Stimulated activated CD4-positive, alpha-beta T cell treated with anti-CD3 and anti-CD28 coated beads, Interleukin-15, amount 100 ng/mL, for 24 hours (primary cell): ENCODE data around the gene MRPS27.
A peak's percentile ranks its signal among the peaks of the same experiment; 100 is the strongest.

ENCODE experiments used
- DNase-seq: peaks from one replicate; pipeline ENCODE4 v3.0.0-alpha.2; 2020

MRPS27 gene

DNA sequence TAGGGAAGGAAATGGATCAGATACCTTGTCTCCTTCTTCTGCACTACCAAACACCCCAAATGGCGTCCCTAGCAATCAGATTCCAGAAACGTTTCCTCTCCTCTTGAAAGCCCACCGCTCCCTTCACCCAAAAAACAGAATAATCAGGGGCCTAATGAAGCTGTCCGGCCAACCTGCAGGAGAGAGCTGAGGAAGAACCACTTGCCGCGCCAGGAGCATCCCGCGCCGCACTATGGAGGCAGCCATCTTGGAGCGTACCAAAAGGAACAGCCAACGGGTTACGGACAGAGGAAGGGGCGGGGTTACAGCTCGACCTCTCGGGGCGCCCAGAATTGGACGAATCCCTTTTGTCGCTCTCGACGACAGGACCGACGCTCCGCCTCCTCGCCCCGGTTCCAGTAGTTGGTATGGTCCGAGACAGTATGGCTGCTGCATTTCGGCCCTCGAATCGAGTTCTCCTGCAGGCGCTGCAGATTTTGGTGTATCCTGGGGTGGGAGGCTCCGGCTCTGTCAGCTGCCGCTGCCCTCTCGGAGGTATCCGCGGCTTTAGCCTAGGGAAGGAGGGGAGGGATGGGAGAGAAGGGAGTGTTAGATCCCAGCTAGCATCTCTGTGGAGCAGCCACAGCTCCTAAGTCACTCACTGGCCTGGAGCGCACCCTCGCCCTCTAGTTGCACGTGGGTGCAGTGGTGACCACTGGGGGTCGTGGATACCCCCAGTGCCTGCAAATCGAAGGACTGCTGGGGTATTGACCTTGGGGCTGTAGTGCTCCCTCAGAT, at the start of gene MRPS27, which contains the start of gene PTCD2:
TSS of gene MRPS27 (minus strand) at position 265 of the 777 bp plus-strand sequence. CDS start at position 246, 19 bp downstream.
TSS of gene PTCD2 (plus strand) at position 398 of the 777 bp plus-strand sequence. CDS start at position 408, 10 bp downstream.
- DNase-seq: peak; percentile 97

DNA sequence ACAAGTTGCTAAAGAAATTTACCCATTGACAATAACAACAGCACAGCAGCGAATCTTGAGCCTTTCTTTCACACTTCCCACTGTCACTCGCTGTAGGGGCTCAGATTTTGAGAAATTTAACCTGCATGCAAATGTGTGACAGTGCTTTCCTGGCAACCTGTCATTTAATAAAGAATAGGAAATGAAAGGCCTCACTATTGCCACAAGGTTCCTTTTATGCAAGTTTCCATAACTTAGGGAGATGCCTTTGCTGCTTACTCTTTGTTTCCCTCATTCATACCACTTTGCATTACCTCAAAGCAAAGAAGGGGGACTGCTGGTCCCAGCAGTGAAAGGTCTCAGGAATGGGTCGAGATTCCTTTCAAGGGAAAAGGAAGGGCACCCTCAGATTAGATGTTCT, 49.7 kb upstream of the MRPS27 start:
- DNase-seq: no peak

DNA sequence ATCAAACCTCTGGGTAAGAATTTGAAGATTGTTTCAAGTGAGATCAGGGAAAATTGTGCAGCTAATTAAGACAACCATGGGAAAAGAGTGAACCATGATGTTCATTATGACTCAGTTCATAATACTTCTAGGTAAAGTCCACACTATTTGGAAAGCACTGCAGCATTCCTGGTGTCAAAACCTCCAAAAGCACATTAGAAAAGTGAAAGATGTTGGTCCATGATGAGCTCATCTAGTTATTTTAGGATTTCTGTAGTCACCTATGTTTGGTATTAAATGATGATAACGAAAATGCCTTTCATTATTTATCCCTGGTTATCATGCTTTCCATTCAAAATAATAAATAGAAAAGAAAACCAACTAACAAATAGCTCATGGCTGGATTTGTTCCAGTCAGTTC, 49.3 kb upstream of the MRPS27 start:
- no peak for DNase-seq

DNA sequence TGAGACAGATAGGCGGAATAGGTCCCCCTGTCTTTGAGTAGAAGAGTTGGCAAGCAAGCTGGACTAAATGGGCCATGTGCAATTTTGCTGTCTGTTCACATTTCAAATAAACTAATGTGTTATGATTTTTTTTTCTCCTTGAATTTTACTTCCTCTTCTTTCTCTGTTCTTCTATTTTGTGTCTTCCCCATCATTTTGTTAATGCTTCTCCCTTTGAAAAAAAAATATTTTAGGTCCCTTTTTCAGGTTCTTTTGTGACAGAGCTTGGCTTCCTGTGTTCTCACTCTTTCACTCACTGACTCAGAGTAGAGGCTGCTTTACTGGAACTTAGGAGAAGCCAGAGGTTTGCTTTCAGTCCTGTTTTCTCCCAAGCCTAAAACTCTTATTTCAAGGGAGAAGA, 48.2 kb upstream of the MRPS27 start:
- DNase-seq: no peak

DNA sequence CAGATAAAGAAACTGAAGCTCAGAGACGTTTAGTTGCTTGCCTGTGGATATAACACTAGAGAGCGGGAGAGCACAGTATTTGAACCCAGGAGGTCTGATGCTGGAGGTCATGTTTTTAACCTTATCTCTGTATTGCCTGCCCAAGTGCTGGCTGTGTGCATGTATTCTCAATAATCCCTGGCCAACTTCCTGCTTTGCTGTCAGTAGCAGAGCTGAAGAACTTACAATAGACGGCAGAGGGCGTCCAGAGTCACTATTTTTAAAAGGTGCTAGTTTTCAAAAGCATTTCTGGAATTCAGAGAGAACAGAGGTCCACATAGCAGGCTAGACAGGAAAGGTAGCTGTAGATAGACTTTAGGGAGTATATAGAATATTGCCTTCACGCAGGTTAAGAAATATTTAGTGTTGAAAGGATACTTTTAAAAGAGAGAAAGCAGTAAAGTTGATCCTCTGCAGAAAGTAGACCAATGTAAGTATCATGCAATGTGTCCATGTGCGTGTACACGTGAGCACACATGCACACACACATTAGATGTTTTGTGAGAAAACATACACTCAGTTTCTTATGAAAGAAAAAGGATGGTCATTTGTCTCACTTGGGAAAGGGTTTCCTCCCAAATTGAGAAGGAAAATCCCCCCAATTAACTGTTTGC, 46.4 kb upstream of the MRPS27 start:
- peak; percentile 34 for DNase-seq

DNA sequence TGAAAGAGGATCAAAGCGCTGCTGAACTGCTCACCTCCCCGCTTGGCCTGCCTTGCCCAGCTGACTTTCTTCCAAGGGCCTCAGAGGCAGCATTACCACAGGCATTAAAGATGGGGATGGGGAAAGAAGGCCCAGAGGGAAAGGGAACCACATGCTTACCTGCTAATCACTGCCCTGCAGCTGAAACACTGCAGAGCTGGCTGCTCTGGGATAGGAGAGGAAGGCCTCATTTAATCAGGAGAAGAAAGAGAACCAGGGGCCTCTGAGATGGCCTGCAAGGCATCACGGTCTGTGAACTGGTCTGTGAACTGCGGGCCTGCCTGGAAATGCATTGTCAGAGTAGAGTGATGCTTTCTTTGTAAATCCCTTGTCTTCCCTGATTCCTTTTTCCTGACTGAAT, 44.9 kb upstream of the MRPS27 start:
- no peak for DNase-seq

DNA sequence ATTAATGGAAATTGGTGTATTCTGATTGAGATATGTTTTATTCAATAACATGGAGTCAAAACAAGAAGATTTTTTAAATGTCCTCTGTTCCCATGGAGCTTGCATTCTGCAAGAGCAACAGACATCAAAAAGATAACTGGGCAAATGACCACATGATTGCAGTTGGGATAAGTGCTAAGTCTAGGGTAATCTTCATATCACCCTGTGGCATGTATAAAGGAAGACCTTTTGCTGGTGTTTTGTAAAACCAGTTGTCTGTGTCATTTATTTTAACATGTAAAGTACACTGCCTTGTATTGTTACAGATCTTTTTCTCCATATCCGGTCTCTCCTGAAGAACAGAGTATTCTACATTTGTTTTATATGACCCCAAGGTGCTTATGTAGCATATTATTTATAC, 44.1 kb upstream of the MRPS27 start:
- no peak for DNase-seq

DNA sequence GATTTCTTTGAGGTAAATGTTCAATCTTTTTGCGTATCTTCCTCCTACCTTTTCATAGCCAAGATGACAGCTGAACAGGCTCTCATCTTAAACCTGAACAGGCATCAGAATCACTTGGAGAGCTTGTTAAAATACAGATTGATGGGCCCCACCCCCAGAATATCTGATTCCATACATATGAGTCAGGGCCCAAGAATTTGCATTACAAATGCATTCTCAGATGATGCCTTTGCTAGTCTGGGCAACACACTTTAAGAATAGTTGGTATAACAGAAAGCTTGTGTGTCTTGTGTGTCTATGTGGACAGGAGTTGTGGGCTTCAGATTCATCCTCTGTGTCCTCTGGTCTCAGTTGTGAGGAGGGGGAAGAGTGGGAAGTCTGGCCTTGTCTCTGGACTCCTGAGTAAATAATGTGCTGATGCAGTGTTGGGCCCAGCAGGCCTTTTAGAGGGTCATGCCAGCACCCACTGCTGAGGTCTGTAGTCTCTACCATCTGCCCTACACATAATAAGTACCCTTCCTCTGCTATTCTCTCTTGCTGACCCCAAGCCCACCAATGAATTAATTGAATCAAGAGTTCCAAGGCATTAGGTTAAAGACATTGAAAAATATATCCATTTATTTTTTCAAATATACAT, 43.2 kb upstream of the MRPS27 start:
- DNase-seq: no peak

DNA sequence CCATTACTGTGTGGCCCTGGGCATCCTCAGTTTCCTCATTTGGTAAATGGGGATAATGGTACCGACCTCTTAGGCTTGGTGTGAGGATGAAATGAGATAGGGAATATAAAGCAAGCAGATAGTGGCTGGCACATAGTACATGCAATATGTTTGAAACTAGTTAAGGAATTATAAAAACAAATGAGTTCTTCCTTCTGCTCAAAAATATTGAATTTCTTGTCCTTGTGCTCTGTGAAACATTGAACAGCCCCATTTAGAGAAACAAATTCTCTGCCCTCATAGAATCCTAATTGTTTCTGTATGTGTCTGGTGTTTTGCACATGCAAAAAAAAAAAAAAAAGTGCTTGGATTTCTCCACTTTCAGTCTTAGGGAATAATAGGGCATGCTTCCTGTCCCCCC, 39.8 kb upstream of the MRPS27 start:
- DNase-seq: no peak

DNA sequence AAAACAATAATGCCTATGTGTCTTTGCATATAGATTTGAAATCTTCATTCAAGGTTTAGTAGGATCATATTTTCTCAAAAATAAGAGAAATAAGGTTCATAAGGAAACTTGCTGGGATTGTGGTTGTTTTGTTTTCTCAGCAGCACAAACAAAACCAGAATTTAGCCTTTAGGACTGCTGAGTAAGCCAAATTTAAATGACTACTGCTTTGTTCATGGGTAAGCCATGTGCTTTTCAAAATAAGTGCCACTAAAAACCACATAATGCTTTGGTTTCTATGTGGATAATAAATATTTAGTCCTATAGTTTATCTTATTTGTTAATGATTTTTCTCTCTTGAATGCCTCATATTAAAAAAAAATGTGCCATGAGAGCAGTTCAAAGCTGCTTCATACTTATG, 38.9 kb upstream of the MRPS27 start:
- DNase-seq: no peak

DNA sequence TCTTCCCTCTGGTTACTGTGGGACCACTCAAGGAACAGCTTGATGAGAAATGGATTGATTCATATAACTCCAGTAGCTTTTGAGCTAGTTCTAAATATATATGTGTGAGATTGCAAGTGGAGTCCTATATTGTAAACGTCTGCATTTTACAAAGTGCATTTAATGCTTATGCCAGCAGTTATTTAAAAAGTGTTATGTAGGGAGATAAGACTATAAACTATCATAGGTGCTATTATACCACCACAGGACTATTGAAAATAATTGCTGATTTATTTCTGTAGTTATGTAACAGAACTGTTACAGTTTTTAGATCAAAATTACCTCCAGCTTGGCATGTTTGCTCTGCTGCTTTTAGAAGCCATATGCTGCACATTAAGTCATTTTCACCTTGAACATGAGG, 36.3 kb upstream of the MRPS27 start:
- no peak for DNase-seq

DNA sequence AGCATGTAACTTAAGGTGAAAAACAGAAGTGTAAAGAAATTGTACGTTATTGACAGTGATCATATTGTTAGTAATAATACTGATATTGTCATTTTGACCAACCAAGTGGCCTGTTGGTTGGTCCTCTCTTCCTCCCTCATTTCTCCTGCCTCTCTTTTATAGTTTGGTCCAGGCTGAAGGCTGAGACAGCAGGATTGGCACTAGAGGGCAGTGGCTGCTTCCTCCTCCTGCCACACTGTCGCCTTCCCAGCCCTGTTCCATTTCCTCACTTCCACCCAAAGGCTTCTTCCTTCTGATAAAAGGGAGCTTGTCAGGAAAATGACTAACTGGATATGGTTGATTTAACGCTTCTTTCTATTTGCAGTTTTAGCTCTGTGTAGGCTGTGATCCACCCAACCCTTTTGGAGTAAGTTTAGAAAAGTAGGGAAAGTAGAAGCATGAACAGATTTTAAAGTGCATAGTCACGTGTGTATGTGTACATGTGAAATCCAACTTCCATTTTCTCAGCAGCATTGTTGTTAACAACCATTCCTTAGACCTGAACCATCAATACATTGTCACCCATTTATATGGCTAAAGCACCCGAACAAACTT, 35.8 kb upstream of the MRPS27 start:
- no peak for DNase-seq

DNA sequence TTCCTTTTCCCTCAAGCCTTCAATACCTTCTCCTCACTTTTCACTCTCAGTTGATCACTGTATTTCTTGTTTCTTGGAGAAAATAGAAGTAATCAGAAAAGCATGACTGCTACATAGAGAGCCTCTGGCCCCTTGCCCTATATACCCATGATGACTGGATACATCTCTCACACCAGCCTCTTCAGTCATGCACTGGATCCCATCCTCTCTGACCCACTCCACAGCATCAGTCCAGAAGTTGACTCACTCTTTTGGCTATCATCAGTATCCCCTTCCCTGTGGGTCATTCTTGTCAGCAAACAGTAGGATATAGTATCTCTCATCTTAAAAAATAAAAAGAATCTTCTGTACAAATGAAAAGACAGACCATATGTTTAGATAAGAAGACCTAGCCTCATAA, 33.0 kb upstream of the MRPS27 start:
- no peak for DNase-seq

DNA sequence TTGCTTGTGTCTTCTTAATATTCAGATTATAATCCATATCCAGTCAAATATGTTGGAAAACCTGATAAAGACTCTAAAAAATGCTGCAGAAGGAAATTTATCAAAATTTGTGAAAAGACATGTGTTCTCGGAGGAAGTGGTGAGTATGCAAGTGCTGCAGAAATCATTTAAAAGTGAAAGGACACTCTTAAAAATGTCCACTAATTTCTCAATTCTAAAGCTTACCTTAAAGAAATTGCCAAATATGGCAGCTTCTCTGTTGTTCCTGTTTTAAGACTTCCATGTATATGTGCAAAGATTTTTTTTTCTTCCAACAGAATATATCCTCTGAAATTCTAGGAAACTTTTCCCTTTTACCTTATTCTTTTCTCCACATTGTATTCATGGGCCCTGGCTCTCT, 32.6 kb upstream of the MRPS27 start:
- DNase-seq: no peak

DNA sequence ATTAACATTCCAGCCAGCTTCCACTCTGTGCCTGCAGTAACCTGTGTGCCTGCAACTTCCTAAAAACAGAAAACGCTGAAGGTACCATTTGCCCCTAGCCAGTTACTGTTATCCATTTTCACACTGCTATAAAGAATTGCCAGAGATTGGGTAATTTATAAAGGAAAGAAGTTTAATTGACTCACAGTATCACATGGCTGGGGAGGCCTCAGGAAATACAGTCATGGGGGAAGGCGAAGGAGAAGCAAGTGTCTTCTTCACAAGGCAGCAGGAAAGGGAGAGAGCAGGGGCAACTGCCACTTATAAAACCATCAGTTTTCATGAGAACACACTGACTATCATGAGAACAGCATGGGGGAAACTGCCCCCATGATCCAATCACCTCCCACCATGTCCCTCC, 31.3 kb upstream of the MRPS27 start:
- DNase-seq: no peak

DNA sequence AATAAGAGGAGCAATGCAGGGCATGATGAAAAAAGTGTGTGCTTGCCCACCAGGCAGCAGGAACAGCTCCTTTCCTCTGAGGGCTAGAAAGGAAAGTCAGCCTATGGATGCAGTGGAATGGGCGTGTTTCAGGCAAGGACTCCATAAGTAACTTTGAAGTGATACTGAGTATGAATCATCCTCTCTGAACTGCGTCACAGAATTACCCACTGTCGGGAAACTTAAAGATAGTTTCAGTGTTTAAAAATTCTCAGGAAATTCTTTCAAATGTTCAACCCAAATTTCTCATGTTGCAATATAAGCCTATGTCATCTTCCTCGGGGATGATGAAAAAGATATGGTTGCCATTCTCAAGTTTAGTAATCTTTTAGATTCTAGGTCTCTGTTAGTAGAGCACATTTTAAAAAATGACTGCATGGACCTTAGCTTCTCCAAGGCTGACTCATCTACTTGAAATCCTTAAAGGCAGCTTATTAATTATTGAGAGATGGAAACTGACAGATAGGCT, 27.8 kb upstream of the MRPS27 start:
- peak; percentile 28 for DNase-seq

DNA sequence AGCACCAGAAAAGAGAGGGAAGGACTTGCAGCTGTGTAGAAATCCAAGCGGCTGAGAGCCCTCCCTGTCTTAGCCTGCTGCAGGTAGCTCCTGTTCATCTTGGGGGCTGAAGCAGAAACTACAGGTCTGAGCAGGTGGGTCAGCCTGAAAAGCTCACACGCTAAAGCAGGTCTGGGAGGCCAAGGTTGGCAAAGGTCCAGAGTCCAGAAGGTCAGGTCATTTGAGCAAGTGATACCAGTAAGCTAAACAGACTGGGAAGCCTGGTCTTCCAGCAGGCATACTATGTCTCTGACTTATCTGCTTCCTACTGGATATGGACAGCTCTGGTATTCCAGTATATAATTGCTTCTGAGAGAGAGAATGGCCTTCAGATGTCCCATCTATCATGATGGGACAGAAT, 26.4 kb upstream of the MRPS27 start:
- no peak for DNase-seq

DNA sequence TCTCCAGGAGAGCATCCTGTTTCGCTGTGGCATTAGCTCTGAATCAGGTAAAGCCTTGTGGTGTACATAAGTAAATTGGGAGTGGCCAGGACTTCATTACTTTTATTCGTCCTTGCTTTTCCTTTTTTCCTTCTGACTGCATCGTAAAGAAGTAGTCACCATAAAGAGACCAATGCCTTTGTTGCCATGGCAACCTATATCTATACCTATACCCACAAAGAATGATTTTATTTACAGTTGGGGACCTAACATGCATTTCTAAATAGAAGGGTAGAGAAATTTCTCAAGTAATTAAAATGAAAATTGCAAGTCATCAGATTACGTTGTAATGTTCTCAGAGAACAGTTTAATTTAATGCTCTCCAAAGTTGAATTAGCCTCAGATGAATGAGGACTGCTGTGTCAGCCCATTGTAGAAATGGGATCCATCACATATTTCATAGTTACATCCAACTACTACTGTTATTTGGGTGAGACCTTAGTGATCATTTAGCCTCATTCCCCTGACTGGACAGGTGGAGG, 18.7 kb upstream of the MRPS27 start:
- no peak for DNase-seq

DNA sequence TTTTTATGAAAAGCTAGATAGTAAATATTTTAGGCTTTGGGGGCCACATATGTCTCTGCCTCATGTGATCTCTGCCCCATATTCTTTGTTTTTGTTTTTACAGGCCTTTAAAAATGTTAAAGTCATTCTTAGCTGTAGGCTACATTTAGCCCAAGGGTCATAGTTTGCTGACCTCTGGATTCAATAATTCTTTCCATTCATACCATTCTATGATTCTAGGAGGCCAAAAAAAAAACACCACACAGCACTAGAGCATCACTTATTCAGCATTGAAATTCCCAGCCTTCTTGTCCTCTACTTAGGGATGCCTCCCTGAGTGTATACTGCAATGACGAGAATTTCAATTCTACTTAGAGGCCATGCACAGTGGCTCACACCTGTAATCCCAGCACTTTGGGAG, 17.1 kb upstream of the MRPS27 start:
- no peak for DNase-seq

DNA sequence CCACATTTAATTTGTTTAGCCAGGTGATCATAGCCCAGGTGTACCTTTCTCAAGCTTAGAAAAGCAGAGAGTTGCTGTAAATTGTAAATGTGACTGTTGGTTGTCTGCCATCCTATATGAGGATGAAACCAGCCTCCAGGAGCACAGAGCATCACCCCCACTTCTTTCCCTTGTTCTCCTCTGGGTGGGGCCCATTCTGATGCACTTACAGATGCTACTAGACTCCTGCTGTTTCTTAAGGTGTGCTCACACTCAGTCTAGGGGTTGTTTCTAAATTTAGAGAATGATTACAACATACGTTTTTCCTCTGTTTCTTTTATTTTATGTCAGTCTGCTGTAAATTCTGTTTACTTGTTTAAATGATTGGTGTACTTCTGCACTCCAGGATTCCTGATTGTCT, 10.7 kb upstream of the MRPS27 start:
- DNase-seq: no peak

DNA sequence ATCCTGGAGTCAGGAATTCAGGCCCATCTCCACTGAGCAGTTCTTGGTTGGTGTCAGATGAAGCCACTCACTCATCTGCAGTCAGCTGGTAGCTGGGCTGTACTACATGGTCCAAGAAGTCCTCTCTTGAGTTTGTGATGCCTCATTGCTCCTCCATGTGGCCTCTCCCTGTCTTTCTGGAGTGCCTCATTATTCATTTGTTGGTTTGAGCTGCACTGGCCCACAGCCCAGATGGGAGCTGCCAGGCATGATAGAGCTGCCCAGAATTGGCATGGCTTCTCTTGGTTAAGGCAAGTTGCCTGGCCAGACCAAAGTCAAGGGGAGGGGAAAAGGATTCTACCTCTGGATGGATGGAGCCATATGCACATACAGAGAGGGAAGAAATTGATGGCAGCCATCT, 8.1 kb upstream of the MRPS27 start:
- no peak for DNase-seq

DNA sequence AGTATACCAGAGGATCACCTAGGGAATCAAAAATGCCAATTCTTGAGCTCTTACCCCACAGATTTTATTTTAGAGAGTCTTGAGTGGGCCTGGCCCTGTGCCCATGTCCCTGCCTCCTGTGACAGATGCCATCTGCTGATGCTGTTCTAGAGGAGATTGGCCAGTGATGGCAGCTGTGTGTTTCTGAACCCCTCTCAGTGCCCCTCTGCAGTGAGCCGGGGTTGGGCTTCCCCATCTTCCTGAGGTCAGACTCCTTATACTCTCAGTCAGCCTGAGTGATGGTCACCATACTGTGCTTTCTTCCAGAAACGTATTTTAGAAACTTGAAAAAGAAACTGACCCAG, 6.2 kb upstream of the MRPS27 start:
- no peak for DNase-seq

DNA sequence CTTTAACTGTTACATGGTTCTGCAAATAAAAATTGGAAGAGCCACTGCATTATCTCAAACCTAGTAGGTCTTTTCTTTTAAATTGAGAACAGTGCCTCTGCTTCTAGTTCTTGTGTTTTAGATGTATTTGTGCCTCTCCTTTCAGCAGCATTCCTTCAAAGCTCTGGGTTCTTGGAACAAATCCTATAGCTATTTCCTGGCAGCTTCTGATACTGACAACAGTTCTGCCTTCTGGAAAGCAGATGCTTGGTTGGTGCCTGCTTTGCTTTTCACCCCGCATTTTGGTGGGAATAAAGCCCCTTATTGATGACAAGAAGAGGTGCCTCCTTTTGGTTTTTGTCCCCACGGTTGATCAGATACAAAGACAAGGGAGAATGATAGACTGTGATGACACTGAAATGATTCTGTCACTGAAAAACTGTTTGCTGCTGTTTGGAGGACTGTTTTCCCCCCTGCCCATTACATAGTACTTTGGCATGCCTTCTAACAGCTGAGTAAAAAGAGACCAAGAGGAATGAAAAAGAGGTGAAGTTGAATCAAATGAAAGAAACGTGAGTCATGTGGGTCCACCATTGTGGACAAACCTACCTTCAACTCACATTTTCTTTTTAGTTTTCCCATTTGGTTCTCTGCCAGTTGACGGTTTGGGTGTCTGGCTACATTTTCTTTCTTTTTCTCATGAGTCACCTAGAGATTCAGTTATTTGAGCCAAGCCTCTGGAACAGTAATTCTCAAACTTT, 5.7 kb upstream of the MRPS27 start:
- no peak for DNase-seq
